Activated CD4-positive, alpha-beta T cell treated with anti-CD3 and anti-CD28 coated beads, Interleukin-2, amount 50 U/mL, for 4 hours (primary cell): ENCODE data around the gene USP28.
"Not testable (repeated sequence)": the region's sequence is repeated elsewhere in the genome, so short reads cannot be mapped to it uniquely, and the experiment has no call there.

ENCODE experiments used
- DNase-seq, 2 experiments: peaks; one replicate each; pipeline ENCODE4 v3.0.0-alpha.2; 2020

The USP28 gene

GRCh38 chr11:113763040-113763439, 112.3 kb downstream of the USP28 start:
- not testable (repeated sequence) for DNase-seq

- DNase-seq = no peak
Measured at GRCh38 chr11:113760241-113760640, 115.1 kb downstream of the USP28 start.

GRCh38 chr11:113752932-113753331, 122.4 kb downstream of the USP28 start:
- no peak for DNase-seq
